GM12878 (cell line): ENCODE results near the gene CFAP92. TPM values are rescaled to one million over a fixed set of nuclear protein-coding genes. Genes with fewer than 3 reads are reported as not detected.
A peak's percentile ranks its signal among the peaks of the same experiment; 100 is the strongest.

Experiments
- ATAC-seq: fragments of 200-7000 bp; cut with Tn5 transposase; 3 replicates; pipeline ENCODE4 v1.9.1; 2020; ENCODE audit warnings: mild to moderate bottlenecking, moderate library complexity
- BruUV-seq: library from RNA; stranded (reverse); fragments of 400-500 nt; replicated peaks from 2 replicates; lab custom pipeline; 2021; lab: Mats Ljungman, UMichigan
- CTCF ChIA-PET: fragments of 300-600 bp; sonication (Branson Sonifier 250); formaldehyde crosslinking; extraction: SDS; loops from one replicate; lab custom pipeline; 2021; ENCODE audit warnings: inconsistent platforms; lab: Yijun Ruan, JAX
- POLR2A ChIA-PET: fragments of 350-600 bp; formaldehyde crosslinking; extraction: SDS; loops from one replicate; lab custom pipeline; 2021; ENCODE audit warnings: inconsistent platforms; lab: Charles Lee
- RAD21 ChIA-PET: fragments of 300-600 bp; sonication (Branson Sonifier 250); formaldehyde crosslinking; loops from one replicate; lab custom pipeline; 2023; ENCODE audit warnings: antibody characterized with exemption; ENCODE audit not compliant: unreplicated experiment; lab: Charles Lee
- SMC1A ChIA-PET: fragments of 300-600 bp; sonication (Branson Sonifier 250); formaldehyde crosslinking; loops from one replicate; lab custom pipeline; 2023; ENCODE audit not compliant: unreplicated experiment, uncharacterized antibody; lab: Charles Lee
- DNase-seq: peaks from one replicate; pipeline ENCODE4 v3.0.0-alpha.2; 2011; ENCODE audit warnings: low read depth, low spot score
- FAIRE-seq: peaks from 3 replicates; lab custom pipeline; 2011; peaks lifted over from hg19 to GRCh38; lab: Jason Lieb, UNC
- H2AFZ ChIP-seq: 2 replicates; pipeline ENCODE4 v1.6.0; 2011; ENCODE audit warnings: low read depth, low read length, control low read depth; ENCODE audit not compliant: control insufficient read depth
- H3K27ac ChIP-seq: 2 replicates; pipeline ENCODE4 v1.5.1; 2011; ENCODE audit warnings: control low read depth; ENCODE audit not compliant: control insufficient read depth, insufficient read depth
- H3K27me3 ChIP-seq, 2 experiments: replicated peaks in 1 of 2; 2 replicates each; pipeline versions ENCODE4 v1.6.0 to v1.6.1; 2011; ENCODE audit warnings: low read length in 1 of 2; ENCODE audit not compliant: control insufficient read depth in 2 of 2, insufficient read depth in 2 of 2
- H3K36me3 ChIP-seq, 2 experiments: 2 replicates each; pipeline ENCODE4 v1.5.1; 2011; ENCODE audit warnings: low read length in 1 of 2; ENCODE audit not compliant: control insufficient read depth in 2 of 2, insufficient read depth in 2 of 2
- H3K4me1 ChIP-seq: 2 replicates; pipeline ENCODE4 v1.6.1; 2011; ENCODE audit warnings: mild to moderate bottlenecking, low read length, moderate library complexity, mixed read lengths; ENCODE audit not compliant: control insufficient read depth, insufficient read depth
- H3K4me2 ChIP-seq: 2 replicates; pipeline ENCODE4 v1.6.0; 2011; ENCODE audit warnings: control low read depth; ENCODE audit not compliant: control insufficient read depth, insufficient read depth
- H3K4me3 ChIP-seq: fragments of 200-600 bp; sonication (generic); 2 replicates; pipeline ENCODE4 v1.5.1; 2016
- H3K79me2 ChIP-seq: 2 replicates; pipeline ENCODE4 v1.6.0; 2011; ENCODE audit warnings: low read length; ENCODE audit not compliant: control insufficient read depth, insufficient read depth
- H3K9ac ChIP-seq: 2 replicates; pipeline ENCODE4 v1.8.0; 2011; ENCODE audit warnings: low read length, control low read depth, mixed read lengths; ENCODE audit not compliant: control insufficient read depth, insufficient read depth
- H3K9me3 ChIP-seq: replicated peaks from 3 replicates; pipeline ENCODE4 v1.5.1; 2011; ENCODE audit warnings: mild to moderate bottlenecking, low read length; ENCODE audit not compliant: control insufficient read depth, insufficient read depth
- H4K20me1 ChIP-seq: 2 replicates; pipeline ENCODE4 v1.6.0; 2011; ENCODE audit not compliant: control insufficient read depth, insufficient read depth
- ASH2L ChIP-seq: fragments of 300-600, 200-600 bp; sonication (generic); IDR thresholded peaks from 2 replicates; pipeline ENCODE4 v1.6.1; 2017; ENCODE audit warnings: low read depth, mild to moderate bottlenecking, borderline replicate concordance
- CBX5 ChIP-seq: sonication (generic); IDR thresholded peaks from 2 replicates; pipeline ENCODE4 v1.6.1; 2016; ENCODE audit warnings: low read depth, moderate library complexity, mild to moderate bottlenecking, inconsistent platforms
- CREB1 ChIP-seq: IDR thresholded peaks from 2 replicates; pipeline ENCODE4 v1.6.1; 2012; ENCODE audit warnings: low read depth, mild to moderate bottlenecking, inconsistent platforms
- EZH2 ChIP-seq: IDR thresholded peaks from 2 replicates; pipeline ENCODE4 v1.6.1; 2012; ENCODE audit warnings: low read depth, mild to moderate bottlenecking, control low read depth, inconsistent platforms, low read length, borderline replicate concordance; ENCODE audit not compliant: control insufficient read depth
- FOXK2 ChIP-seq: fragments of 450-650 bp; IDR thresholded peaks from 2 replicates; pipeline ENCODE4 v1.6.1; 2017; ENCODE audit warnings: mild to moderate bottlenecking, moderate library complexity
- JUND ChIP-seq: IDR thresholded peaks from 2 replicates; pipeline ENCODE4 v1.6.1; 2012; ENCODE audit warnings: low read depth, mild to moderate bottlenecking, low read length, improper control_type of control experiment, moderate library complexity
- MEF2A ChIP-seq: IDR thresholded peaks from 2 replicates; pipeline ENCODE4 v1.6.1; 2011; ENCODE audit warnings: low read depth, mild to moderate bottlenecking, low read length, moderate library complexity; ENCODE audit not compliant: insufficient read depth
- NFYB ChIP-seq: IDR thresholded peaks from 2 replicates; pipeline ENCODE4 v1.6.1; 2011; ENCODE audit warnings: low read depth, mild to moderate bottlenecking, low read length, improper control_type of control experiment, moderate library complexity; ENCODE audit not compliant: insufficient read depth
- PBX3 ChIP-seq: IDR thresholded peaks from 2 replicates; pipeline ENCODE4 v1.6.1; 2011; ENCODE audit warnings: mild to moderate bottlenecking, low read depth, low read length, moderate library complexity; ENCODE audit not compliant: insufficient replicate concordance
- RELA ChIP-seq: fragments of 450-650 bp; IDR thresholded peaks from 2 replicates; pipeline ENCODE4 v1.8.0; 2014; ENCODE audit warnings: borderline replicate concordance; ENCODE audit not compliant: partially characterized antibody
- RFX5 ChIP-seq: IDR thresholded peaks from 2 replicates; pipeline ENCODE4 v1.6.1; 2011; ENCODE audit warnings: low read depth, low read length, improper control_type of control experiment
- SREBF1 ChIP-seq: IDR thresholded peaks from 2 replicates; pipeline ENCODE4 v1.6.1; 2012; ENCODE audit warnings: mild to moderate bottlenecking, low read length
- SUZ12 ChIP-seq: fragments of 200-600 bp; sonication (generic); IDR thresholded peaks from one replicate; pipeline ENCODE4 v1.6.1; 2018; ENCODE audit warnings: antibody characterized with exemption, mild to moderate bottlenecking; ENCODE audit not compliant: unreplicated experiment
- TARDBP ChIP-seq: IDR thresholded peaks from 2 replicates; pipeline ENCODE4 v1.6.1; 2016; ENCODE audit warnings: borderline replicate concordance
- ZBTB11 ChIP-seq: fragments of 450-650 bp; formaldehyde crosslinking; IDR thresholded peaks from 2 replicates; pipeline ENCODE4 v1.5.0; 2022; ENCODE audit warnings: mild to moderate bottlenecking, missing genetic modification characterization
- ZBTB4 ChIP-seq: fragments of 450-650 bp; formaldehyde crosslinking; IDR thresholded peaks from 2 replicates; pipeline ENCODE4 v1.4.0; 2022; ENCODE audit warnings: mild to moderate bottlenecking, moderate library complexity
- ZNF622 ChIP-seq: fragments of 450-650 bp; IDR thresholded peaks from 2 replicates; pipeline ENCODE4 v1.6.1; 2017; ENCODE audit warnings: mild to moderate bottlenecking, inconsistent platforms
- WGBS: methylation state at CpG from one replicate; pipeline ENCODE4 v1.1.6; 2016; ENCODE audit warnings: low lambda C conversion rate; ENCODE audit not compliant: insufficient replicate concordance, insufficient coverage; ENCODE audit errors: missing lambda C conversion rate; 5-methylcytosine and 5-hydroxymethylcytosine counted together
- in situ Hi-C: fragments of 300-500 bp; cut with MboI; formaldehyde crosslinking; loops from 9 replicates; pipeline ENCODE4 v1.14.3; 2018; ENCODE audit warnings: mixed read lengths
- intact Hi-C: fragments of 100-400 bp; cut with micrococcal nuclease; formaldehyde crosslinking; loops from one replicate; pipeline ENCODE4 v1.14.2; 2022; ENCODE audit not compliant: unreplicated experiment
- polyA plus RNA-seq, 11 experiments: library from polyadenylated mRNA; depleted of rRNA in 4 of 11; unstranded in 6 of 11; stranded (reverse) in 5 of 11; fragments of >200 nt; fragmentation: Nextera tagmentation in 4 of 11; fragmentation: Illumina TruSeq in 1 of 11; extraction: Ambion mirVana in 4 of 11; extraction: Trizol in 1 of 11; gene quantifications; 1 replicate in 1 of 11; 2 replicates in 10 of 11; pipeline versions ENCODE4 v1.2.1 to v1.2.3, GENCODE V29; 2011 to 2016; ENCODE audit warnings: inconsistent platforms in 2 of 11, missing spikeins in 2 of 11, low read depth in 1 of 11
- total RNA-seq, 4 experiments: library from RNA; depleted of rRNA in 3 of 4; stranded (reverse); fragments of >200 nt in 3 of 4; fragmentation: Illumina TruSeq in 1 of 4; extraction: Trizol in 1 of 4; gene quantifications; 2 replicates each; pipeline versions ENCODE4 v1.2.1 to v1.2.3, GENCODE V29; 2013 to 2021

CFAP92 gene
- total and polyA plus RNA-seq, 10 of the 15 experiments (the other 5 are each of a cell fraction or from before 2014, with no cell fraction given) = 0.05 to 0.52 (median 0.14) TPM; not detected in 7

- no peaks in the 10 kb centered on the region for H3K79me2 ChIP-seq
- no peak for DNase-seq
- intact Hi-C loops (loop anchor here (1.0 kb wide), 3 partner anchors 83 to 275 kb away; partner anchors contain the start of gene ISY1), in situ Hi-C loops (loop anchor here (5.0 kb wide), 1 partner anchor 277 kb away; the partner anchor contains the start of gene COPG1)
- ChIA-PET CTCF (interaction anchor here (0.8 to 3.8 kb wide), 56 partner anchors 11 to 531 kb away, joined by 3 to 120 read pairs (median 6); partner anchors contain the start of genes ACAD9, CFAP92, COPG1 and ISY1), SMC1A (interaction anchor here (0.7 to 4.0 kb wide), 23 partner anchors 20 to 413 kb away, joined by 3 to 53 read pairs (median 4); partner anchors contain the start of genes ACAD9 and COPG1), RAD21 (interaction anchor here (0.7 to 3.1 kb wide), 16 partner anchors 11 to 491 kb away, joined by 3 to 50 read pairs (median 6); partner anchors contain the start of gene COPG1), POLR2A (interaction anchor here (0.8 to 1.4 kb wide), 2 partner anchors 276 to 413 kb away, joined by 3 to 4 read pairs; no protein-coding TSS in a partner anchor)
- H2AFZ ChIP-seq = no peak overlapping the region
- ATAC-seq = peak; percentile 27; the same call in 1 of the 3 replicates
- no peaks in the 10 kb centered on the region for H4K20me1 ChIP-seq
- 0% methylated on average over 1 of the region's 1 CpG for WGBS
- no peak overlapping the region for H3K4me3 ChIP-seq
- H3K27ac ChIP-seq = no peak overlapping the region
- no peaks in the 10 kb centered on the region for H3K4me1 ChIP-seq
- BruUV-seq = no TSS peak
- H3K9me3 ChIP-seq = no peaks in the 10 kb centered on the region
- H3K4me2 ChIP-seq = no peak overlapping the region
- FAIRE-seq = no peak
- no peak overlapping the region for H3K9ac ChIP-seq
- peaks cover 0 to 2% of the 10 kb centered on the region in 2 experiments; a peak in 1 of 4 replicates for H3K27me3 ChIP-seq
- H3K36me3 ChIP-seq = no peaks in the 10 kb centered on the region
- TF ChIP-seq SUZ12 (no peak), PBX3 (no peak), FOXK2 (no peak), ASH2L (no peak), TARDBP (no peak), SREBF1 (no peak), ZNF622 (no peak), RFX5 (no peak), EZH2 (no peak), CBX5 (no peak), ZBTB4 (CRISPR knock-in tag) (no peak), ZBTB11 (no peak), CREB1 (no peak), RELA (no peak), MEF2A (no peak), NFYB (no peak), JUND (no peak)
Measured at GRCh38 chr3:128970740-128971047, 23.2 kb downstream of the CFAP92 start.
